Fibroblast of villous mesenchyme (primary cell): ENCODE measurements around the gene DOCK11. TPM values are rescaled to one million over a fixed set of nuclear protein-coding genes. Genes with fewer than 3 reads are reported as not detected.
"Not testable (repeated sequence)": the region's sequence is repeated elsewhere in the genome, so short reads cannot be mapped to it uniquely, and the experiment has no call there.

Source experiments
- DNase-seq: peaks from one replicate; pipeline ENCODE4 v3.0.0-alpha.2; 2010; ENCODE audit warnings: low read depth
- H3K4me3 ChIP-seq: 2 replicates; pipeline ENCODE4 v1.5.1; 2011; ENCODE audit warnings: low read depth, mild to moderate bottlenecking, low read length
- CTCF ChIP-seq: IDR thresholded peaks from 2 replicates; pipeline ENCODE4 v1.5.1; 2012; ENCODE audit warnings: low read depth, mild to moderate bottlenecking, low read length; ENCODE audit not compliant: insufficient read depth
- total RNA-seq: library from RNA; depleted of rRNA; stranded (reverse); fragments of >200 nt; gene quantifications from 2 replicates; pipeline ENCODE4 v1.2.3, GENCODE V29; 2012

DOCK11 gene
- total RNA-seq, 1 donor: 50.1 TPM

GRCh38 chrX:118693843-118694242 lies 198.2 kb downstream of the DOCK11 start:
- TF ChIP-seq CTCF: no peak
- H3K4me3 ChIP-seq: no peak overlapping the region
- DNase-seq: no peak

DNA sequence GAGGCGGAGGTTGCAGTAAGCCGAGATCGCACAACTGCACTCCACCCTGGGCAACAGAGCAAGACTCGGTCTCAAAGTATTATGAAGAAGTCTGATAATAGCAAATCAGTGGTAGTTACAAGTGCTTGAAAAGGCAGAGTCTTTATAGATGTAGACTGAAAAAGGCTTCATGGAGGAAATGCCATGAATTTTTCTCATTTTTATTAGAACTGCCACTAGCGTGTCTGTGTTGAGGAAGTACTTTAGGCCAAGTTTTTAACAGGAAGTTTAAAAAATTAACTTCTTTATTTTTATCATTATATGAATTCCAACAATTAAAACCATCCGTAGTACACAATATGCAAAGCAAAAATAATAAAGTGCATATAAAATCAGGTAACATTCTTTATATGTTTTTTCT lies 199.0 kb downstream of the DOCK11 start:
- no peak for TF ChIP-seq CTCF
- no peak overlapping the region for H3K4me3 ChIP-seq
- peak; percentile 8 for DNase-seq

DNA sequence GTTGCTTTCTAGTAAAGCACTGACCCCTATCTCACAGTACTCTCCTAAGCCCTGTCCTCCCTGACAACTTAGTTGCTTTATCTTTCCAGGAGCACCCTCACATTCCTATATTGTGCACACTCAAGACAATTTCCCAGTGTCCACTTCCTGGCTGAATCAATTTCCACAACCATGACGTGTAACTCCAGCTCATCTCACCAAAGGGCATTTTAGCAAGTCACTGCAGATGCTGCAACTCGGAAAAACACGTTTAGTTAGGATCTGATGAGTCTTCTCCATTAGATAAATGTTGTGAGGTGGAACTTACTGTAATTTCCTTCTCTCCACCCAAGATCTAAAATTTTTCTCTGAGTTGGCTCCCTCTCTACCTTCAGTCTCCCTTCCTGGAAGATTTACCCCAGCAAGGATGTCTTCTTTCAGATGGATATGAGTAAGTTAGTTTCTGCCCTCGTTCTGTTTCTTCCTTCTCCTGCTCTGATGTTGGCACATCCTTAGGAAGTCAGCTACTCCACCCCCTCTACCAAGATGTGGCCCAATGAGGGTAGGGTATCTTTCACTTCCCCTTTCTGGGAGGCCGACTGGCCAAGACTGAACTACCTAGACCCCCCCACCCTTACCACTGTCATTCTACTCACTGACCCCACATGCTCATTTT lies 203.0 kb downstream of the DOCK11 start:
- no peak for DNase-seq
- H3K4me3 ChIP-seq: no peak overlapping the region
- no peak for TF ChIP-seq CTCF

GRCh38 chrX:118702741-118703140 lies 207.1 kb downstream of the DOCK11 start:
- peak; percentile 17 for DNase-seq

GRCh38 chrX:118706681-118707080 lies 211.1 kb downstream of the DOCK11 start:
- H3K4me3 ChIP-seq: no peak overlapping the region
- TF ChIP-seq CTCF: no peak

More at GRCh38 chrX:118702741-118703140, 207.1 kb downstream of the DOCK11 start:
- H3K4me3 ChIP-seq: no peak overlapping the region
- no peak for TF ChIP-seq CTCF

DNA sequence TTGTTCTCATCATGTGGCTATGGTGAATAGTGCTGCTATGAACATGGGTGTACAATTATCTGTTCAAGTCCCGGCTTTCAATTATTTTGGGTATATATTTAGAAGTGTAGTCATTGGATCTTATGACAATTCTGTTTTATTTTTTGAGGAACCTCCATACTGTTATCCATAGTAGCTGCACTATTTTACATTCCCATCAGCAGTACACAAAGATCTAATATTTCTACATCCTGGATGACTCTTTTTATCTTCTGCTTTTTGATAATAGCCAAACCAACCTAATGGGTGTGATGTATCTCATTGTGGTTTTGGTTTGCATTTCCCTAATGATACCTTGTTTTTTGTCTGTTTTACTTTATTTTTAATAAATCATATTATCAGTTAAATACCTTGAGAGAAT lies 218.9 kb downstream of the DOCK11 start:
- no peak for TF ChIP-seq CTCF
- no peak overlapping the region for H3K4me3 ChIP-seq
- no peak for DNase-seq

More at GRCh38 chrX:118706681-118707080, 211.1 kb downstream of the DOCK11 start:
- no peak for DNase-seq

- H3K4me3 ChIP-seq, DNase-seq: not testable (repeated sequence)
Observed at GRCh38 chrX:118715917-118716316, 220.3 kb downstream of the DOCK11 start.

DNA sequence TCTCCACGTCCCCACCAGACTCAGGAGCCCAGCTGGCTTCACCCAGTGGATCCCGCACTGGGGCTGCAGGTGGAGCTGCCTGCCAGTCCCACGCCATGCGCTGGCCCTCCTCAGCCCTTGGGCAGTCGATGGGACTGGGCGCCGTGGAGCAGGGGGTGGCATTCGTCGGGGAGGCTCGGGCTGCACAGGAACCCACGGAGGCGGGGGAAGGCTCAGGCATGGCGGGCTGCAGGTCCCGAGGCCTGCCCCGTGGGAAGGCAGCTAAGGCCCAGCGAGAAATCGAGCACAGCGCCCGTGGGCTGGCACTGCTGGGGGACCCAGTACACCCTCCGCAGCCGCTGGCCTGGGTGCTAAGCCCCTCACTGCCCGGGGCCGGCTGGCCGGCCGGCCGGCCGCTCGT lies 221.2 kb downstream of the DOCK11 start:
- H3K4me3 ChIP-seq, DNase-seq: not testable (repeated sequence)
